GM21367 (cell line): Measurements from ENCODE around the gene TCF25.
"Not testable (repeated sequence)": the region's sequence is repeated elsewhere in the genome, so short reads cannot be mapped to it uniquely, and the experiment has no call there.

Source experiments
- ATAC-seq: cut with Tn5 transposase; IDR thresholded peaks from one replicate; pipeline ENCODE4 v1.9.1; 2021; ENCODE audit not compliant: unreplicated experiment

TCF25 gene

DNA sequence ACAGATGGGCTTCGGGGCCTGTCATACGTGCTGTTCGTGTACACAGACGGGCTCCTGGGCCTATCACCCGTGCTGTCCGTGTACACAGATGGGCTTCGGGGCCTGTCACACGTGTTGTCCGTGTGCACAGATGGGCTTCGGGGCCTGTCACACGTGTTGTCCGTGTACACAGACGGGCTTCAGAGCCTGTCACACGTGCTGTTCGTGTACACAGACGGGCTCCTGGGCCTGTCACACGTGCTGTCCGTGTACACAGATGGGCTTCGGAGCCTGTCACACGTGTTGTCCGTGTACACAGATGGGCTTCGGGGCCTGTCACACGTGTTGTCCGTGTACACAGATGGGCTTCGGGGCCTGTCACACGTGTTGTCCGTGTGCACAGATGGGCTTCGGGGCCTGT lies 5.7 kb downstream of the TCF25 start:
- ATAC-seq = not testable (repeated sequence)

DNA sequence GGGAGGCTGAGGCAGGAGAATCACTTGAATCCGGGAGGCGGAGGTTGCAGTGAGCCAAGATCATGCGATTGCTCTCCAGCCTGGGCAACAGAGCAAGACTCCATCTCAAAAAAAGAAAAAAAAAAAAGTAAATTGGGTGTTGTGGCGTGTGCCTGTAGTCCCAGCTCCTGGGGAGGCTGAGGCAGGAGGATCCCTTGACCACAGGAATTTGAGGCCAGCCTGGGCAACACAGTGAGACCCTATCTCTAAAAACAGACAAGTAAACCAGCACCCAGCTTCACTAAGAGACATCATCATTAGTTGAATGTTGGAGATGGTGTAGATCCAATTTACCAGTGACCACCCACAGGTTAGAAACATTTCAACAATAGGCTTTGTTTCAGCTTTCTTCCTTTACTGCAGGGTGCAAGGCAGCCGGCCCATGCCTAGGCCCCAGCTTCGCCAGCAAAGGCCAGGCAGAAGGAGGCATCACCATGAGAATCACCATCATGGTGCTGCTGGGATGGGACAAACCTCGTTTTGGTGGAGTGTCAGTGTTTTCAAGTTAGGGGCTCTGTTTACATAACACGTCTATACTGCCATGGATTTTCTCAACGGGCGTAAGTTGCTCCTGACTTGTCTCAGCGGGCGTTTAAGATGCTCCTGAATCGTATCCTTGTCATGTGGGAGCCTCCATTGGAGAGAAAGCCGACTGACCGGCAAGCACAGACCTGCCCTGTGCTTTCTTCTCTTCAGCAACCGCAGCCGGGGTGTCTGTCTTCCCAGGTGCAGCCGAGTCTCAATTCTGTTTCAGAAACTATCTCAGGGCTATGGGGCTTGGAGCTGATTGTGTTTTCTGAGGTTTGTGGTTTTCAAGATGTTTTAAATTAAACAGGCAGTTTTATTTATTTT lies 7.3 kb downstream of the TCF25 start:
- no peak for ATAC-seq

DNA sequence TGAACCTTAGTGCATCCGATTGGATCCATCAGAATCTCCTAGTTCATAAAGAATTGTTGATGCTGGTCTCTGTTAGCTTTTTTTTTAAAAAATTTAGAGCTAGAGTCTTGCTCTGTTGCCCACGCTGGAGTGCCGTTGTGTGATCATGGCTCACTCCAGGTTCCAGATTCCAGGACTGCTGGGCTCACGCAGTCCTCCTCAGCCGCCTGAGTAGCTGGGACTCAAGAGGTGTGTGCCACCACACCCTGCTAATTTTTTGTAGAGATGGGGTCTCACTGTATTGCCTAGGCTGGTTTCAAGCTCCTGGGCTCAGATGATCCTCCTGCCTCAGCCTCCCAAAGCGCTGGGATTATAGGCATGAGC lies 8.0 kb downstream of the TCF25 start:
- no peak for ATAC-seq

DNA sequence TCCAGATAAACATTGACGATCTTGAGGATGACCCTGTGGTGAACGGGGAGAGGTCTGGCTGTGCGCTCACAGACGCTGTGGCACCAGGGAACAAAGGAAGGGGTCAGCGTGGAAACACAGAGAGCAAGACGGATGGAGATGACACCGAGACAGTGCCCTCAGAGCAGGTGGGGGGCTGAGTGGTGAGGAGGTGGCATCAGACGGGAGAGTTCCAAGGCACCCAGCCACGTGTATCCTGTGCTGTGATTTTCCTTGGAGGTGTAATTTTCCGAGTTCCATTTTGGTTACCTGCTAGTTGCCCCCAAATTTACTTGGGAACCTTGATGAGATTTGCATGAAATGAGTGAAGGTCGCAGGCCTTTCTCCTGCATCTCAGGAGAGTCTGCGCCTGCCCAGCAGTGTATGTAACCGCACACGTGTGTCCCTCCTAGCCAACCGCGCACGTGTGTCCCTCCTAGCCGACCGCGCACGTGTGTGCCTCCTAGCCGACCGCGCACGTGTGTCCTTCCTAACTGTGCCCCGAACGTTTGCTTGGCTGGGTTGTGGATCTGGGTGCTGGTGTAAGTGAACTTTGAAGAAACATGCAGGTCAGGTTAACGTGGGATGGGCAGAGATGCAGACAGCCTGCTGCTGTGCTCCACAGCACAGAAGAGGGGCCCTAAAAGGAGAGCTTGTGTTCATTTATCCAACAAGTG lies 10.1 kb downstream of the TCF25 start:
- ATAC-seq = no peak

DNA sequence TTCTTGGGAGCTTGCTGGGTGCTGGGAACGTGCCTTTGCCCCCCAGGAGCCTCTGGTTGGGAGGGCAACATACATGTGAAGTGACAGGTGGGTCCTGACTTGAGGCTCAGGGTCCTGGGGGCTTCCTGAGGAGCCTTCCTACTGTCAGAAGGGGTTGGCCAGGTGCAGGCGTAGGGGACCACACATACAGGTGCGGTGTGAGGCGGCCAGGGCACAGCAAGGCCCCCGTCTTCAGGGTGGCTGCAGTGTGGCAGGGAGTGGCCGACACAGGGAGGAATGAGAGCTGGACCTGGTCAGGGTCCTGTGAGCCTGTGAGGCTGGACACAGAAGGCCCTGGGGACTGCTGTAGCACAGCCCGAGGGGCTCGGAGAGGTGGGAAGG lies 10.6 kb downstream of the TCF25 start:
- no peak for ATAC-seq

DNA sequence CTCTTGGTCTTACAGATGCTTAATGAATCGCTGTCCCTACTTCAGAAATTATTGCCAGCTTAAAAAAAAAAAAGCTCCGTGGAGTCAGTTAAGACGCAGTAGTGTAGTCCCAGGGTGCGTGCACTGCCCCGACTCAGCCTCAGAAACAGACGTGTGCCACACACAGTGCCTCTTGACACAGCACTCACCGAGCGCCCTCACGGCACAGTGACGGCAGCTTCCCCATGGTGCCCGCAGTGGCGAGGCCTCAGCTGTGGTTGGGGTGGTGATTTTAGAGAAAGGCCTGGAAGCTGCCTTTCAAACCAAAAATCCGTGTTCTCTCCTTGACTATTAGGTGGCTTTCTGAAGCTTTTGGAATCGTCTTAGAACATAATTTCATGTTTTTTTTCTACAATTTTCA lies 13.9 kb downstream of the TCF25 start:
- ATAC-seq = no peak

DNA sequence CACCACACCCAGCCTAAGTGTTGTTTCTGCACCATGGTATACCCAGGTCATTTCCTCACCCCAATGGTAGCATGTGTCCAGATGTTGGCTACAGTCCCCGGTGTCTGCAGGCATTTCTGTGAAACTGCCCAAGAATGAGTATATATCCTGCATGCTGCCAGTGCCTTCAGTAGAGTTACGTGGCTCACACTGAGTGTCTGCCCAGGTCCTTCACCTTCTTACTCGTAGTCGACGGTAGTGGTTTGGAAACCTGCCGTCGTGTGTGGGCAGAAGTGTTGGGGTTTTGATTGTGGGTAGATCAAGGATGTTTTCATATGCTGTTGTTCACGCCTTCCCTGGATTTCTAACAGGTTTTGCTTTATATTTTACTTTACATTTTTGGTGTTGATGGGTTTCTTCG lies 16.8 kb downstream of the TCF25 start:
- no peak for ATAC-seq

DNA sequence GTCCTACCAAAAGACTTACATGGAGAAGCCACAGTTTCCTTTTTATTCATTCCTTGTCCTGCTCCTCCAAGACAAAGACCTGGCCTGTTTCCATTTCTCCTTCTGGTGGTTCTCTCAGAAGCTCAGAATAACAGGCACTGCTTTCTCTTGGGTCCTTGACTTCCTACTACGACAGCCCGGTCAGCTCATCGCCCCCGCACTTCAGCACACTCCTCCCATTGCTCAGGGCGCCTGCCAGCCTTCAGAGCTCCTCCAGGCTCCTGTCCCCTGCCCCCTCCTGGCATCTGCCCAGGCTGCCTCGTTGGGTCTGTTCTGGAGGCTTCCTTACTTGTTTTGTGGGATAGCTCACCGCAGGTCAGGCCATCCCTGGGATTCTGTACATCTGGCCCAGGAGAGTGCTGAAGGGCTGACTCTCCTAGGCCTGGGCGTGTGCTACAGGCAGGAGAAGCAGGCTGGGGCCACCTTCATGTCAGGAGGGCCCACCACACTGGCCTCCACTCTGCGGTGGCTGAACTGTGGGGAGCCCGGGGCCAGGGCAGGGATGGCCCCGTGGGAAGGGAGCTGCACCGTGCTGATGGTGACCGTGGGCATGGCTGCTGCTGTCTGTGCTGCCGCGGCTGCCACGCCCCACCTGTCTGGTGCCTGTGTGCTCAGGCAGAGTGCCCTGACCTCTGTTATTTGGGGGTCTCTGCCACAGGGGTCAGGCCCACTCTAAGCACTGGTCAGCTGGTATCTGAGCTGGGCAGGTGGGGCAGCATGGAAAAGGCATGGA lies 17.7 kb downstream of the TCF25 start:
- no peak for ATAC-seq

DNA sequence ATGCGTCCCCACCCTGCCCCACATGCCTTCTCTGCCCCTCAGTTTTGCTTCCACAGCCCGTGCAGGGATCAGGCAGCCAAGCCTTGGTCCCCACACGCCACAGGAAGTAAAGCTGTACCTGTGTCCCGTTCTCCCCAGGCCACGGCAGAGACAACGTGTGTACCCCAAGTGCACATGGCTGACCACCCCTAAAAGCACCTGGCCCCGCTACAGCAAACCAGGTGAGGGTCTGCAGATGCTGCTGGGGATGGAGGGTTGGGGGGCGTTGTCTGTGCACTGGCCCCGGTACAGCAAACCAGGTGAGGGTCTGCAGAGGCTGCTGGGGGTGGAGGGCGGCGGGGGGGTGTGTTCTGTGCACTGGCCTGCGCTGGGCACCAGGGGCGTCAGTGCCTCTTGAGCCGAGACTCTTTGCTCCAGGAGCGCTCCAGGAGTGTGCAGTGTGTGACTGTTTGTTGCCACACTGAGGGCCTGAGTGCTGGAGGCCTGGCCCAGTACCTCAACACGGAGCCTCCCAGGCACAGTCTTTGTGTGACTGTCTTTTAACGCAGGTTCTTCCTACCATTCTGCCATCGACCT lies 18.8 kb downstream of the TCF25 start:
- no peak for ATAC-seq

DNA sequence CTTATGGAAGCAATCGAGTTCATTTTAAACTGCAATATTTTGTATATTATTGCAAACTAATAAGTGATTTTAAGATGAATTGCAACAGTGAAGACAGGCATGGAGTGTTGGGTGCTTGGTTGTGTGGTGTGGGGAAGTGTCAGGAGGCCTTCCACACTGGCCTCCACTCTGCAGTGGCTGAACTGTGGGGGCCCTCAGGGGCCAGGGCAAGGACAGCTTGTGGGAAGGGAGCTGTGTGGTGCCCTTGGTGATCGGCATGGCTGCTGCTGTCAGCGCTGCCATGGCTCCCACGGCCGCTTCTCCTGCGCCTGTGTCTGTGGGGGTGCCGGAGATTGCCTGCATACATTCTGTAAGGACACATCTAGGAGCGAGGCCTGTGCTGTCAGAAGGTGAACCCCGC lies 19.2 kb downstream of the TCF25 start:
- ATAC-seq = no peak

DNA sequence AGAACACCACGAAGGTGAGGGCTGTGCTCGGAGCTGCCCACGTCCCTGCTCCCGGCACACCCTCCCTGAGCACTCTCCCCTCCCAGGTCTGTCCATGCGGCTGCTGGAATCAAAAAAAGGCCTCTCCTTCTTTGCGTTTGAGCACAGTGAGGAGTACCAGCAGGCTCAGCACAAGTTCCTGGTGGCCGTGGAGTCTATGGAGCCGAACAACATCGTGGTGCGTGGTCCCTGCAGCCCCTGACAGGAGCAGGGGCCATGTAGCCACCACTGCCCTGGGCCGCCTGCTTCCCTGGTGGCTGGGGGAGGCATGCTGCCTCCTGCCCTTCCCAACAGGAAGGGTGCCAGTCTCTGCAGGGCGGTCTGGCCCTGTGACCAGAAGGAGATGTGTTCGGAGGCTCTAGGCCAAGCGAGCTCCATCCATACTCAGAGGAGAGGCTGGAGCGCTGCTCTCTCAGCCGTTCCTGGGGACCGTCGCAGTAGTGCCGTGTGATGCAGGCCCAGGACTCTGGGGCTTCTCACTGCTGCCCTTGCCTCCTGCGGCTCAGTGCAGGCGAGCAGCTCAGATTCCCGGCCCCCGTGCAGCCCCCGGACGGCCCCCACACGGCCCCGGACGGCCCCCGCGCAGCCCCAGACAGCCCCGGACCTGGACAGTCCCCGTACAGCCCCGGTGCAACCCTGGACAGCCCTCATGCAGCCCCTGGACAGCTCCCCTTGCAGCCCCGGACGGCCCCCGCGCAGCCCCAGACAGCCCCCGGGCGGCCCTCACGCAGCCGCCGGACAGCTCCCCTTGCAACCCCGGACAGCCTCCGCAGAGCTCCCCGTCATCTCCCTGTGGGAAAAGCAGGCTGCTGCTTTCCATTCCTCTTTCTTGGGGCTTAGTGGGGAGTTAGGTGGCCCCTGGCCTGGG lies 20.5 kb downstream of the TCF25 start:
- ATAC-seq = no peak

DNA sequence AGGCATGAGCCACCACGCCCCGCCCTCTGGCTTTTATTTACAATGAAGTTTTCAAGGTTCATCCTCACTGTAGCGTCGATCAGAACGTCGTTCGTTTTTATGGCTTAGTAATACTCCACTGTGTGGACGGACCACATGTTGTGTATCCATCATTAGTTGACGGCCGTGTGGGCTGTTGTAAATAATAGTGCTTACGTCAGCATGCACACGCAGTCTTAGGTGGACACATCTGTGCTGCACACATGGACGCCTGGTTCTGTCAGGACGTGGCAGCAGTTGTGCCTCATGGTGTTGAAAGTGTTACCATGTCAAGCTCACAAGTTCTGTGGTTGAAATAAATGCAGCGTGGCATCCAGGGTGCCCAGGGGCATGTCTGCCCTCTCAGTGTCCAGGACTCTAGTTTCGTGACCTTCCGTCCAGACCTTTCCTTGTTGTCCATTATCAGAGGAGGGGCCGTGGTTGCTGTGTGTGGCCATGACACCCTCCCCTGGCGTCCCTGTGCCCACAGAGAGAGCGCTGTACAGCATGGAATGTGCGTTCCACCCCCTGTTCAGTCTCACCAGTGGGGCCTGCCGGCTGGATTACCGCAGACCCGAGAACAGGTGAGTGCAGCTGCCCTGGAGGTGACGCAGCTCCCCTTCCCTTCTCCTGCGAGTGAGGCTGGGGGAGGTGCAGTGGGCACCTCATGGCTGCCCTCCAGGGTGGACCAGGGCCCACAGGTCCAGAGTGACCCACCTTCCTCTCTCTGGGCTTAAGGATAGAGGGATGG lies 22.3 kb downstream of the TCF25 start:
- no peak for ATAC-seq

DNA sequence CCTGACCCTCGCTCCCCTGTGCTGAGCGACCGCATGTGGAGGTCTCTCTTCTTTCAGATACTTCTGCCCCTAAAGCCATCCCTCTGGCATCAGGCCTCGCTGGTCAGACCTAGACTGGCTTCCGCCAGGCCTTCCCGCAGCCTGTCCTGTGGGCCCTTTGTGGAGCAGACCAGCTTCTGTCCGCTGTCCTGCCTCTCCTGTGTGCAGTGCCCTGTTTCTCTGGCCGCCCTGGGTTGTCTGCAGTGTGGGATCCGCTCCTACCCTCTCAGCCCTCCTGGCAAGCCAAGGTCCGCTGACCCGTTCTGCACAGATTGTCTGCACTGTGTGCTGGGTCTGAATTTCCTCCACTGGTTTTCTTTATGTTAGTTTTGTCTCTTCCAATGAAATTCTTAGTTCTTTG lies 23.8 kb downstream of the TCF25 start:
- no peak for ATAC-seq

DNA sequence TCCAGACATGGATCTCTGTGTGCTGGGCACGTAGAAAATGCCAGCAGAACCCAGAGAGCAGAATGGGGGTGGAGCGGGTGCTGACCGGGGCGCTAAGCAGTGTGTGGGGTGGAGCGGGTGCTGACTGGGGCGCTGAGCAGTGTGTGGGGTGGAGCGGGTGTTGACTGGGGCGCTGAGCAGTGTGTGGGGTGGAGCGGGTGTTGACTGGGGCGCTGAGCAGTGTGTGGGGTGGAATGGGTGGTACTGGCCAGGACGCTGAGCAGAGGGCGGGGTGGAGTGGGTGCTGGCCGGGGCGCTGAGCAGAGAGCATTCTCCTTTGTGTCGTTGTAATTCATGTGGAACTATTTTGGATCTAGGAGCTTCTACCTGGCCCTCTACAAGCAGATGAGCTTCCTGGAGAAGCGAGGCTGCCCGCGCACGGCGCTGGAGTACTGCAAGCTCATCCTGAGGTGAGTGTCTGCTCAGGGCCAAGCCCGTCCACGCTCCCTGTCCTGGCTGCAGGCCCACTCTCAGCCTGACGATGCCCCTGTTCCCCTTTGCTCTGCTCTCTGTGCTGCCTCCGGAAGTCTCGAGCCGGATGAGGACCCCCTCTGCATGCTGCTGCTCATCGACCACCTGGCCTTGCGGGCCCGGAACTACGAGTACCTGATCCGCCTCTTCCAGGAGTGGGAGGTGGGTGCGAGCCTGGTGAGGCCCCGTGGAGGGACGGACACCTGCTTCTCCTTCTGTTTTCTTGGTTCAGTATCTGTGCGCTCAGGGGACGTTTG lies 25.0 kb downstream of the TCF25 start:
- no peak for ATAC-seq

DNA sequence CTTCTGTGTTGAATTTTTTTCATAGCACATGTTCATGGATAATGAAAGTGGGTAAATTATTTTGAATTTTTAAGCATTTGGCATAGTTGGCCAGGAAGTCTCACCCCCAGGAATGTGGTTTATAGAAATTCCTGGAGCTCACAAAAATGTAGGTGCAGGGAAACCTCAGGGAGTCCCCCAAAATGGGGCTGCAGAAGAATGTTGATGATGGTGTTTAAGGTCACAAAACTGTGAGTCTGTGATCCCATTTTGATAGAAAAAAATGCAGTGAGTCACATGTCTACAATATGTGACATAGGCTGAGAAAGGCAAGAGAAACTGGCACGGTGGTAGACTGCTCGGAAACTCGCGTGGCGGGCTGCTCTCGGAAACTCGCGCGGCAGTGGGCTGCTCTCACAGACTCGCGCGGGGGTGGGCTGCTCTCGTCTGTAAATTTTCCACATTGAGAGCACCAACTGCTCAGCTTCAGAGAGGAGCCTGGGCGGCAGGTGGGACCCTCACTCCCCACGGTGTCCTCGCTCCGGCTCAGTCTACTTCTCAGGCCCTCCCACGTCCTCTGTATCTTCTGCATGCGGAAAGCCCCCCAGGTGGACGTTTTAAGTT lies 26.6 kb downstream of the TCF25 start:
- no peak for ATAC-seq

DNA sequence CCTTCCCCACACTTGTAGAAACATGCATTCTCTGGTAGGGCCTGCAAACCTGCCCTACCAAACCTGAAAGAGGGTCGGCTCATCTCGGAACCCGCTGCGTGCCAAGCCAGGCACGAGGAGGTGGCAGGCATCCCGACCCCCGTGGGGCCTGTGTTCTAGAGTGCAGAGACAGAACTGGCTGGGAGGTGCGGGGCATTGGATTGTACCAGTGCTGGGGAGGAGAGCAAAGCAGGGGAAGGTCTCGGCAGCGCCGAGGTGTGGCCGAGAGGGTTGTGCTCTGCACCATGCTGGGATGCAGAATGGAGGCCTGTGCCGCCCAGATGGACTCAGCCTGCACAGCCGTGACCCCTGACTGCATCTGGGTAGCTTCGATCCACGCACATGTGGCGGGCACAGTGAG lies 27.5 kb downstream of the TCF25 start:
- ATAC-seq = no peak

DNA sequence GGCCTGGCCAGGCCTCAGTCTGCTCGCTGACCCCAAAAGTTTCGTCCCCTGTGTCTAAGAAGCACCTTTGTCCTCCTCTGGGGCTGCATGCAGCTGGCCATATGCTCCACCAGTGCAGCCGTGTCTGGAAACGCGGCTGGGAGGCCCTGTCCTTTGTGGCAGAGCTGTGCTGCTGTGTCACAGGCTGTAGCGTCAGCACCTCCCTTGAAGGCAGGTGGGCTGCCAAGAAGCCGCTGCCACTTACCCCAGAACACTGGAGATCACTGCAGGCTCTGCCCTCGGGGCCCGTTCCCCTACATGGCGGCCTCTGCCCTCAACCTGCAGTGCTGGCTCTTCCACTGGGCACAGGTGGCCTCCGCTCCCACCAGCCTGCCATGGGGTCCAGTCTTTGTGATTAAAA lies 29.6 kb downstream of the TCF25 start:
- no peak for ATAC-seq

DNA sequence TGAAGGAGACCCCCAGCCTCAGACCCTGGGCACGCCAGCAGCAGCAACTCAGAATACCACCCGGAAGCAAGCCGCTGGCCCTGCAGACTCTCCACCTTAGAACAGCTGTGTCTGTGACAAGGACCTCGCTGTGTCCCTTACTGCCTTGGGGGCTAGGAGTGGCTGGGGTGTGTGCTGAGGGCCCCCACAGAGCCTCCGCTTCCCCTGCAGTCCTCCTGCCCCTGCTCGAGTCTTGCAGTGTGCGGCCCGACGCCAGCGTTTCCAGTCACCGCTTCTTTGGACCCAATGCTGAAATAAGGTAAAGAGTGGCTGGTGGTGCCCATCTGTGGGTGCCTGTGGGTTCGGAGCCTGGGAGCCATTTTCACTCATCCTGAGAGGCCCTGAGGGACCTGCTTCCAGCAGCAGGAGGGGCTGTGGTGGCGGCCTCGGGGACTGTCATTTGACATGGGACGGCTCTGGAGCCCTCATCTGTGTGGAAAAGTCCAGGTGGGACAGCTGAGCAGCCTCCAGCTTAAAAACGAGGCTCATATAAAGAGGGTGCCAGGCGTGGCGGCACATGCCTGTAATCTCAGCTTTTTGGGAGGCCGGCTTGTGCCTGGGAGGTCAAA lies 30.6 kb downstream of the TCF25 start:
- ATAC-seq = no peak
